ENCODE measurements around the gene LRP3.

LRP3 gene

DNA sequence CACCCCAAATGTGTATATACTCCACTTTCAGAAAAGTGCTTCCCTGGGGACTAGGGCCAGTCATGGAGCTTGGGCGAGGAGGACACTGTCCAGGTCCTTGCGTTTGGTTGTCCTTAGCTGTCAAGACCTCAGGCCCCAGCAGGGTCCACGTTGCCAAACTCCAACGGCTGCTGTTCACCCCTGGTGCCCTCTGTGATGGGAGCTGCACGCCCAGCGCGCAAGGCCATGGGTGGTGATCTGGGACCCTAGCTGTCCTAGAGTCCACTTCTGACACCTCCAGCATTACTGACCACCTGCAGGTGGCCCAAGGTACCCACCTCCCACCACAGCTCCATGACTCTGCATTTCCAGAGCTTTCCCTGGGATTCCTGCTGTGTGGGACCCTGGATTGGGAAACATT is 4.0 kb downstream of the LRP3 start:
- H3K4me3 ChIP-seq (ENCODE audit: low read depth, low read length) = no peak overlapping the region
- no peak for DNase-seq (ENCODE audit: low read depth)
- TF ChIP-seq, protein P1, sequence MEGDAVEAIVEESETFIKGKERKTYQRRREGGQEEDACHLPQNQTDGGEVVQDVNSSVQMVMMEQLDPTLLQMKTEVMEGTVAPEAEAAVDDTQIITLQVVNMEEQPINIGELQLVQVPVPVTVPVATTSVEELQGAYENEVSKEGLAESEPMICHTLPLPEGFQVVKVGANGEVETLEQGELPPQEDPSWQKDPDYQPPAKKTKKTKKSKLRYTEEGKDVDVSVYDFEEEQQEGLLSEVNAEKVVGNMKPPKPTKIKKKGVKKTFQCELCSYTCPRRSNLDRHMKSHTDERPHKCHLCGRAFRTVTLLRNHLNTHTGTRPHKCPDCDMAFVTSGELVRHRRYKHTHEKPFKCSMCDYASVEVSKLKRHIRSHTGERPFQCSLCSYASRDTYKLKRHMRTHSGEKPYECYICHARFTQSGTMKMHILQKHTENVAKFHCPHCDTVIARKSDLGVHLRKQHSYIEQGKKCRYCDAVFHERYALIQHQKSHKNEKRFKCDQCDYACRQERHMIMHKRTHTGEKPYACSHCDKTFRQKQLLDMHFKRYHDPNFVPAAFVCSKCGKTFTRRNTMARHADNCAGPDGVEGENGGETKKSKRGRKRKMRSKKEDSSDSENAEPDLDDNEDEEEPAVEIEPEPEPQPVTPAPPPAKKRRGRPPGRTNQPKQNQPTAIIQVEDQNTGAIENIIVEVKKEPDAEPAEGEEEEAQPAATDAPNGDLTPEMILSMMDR (IDR thresholded peaks at IDR 0.05; ENCODE audit: low read depth, low read length) = no peak

DNA sequence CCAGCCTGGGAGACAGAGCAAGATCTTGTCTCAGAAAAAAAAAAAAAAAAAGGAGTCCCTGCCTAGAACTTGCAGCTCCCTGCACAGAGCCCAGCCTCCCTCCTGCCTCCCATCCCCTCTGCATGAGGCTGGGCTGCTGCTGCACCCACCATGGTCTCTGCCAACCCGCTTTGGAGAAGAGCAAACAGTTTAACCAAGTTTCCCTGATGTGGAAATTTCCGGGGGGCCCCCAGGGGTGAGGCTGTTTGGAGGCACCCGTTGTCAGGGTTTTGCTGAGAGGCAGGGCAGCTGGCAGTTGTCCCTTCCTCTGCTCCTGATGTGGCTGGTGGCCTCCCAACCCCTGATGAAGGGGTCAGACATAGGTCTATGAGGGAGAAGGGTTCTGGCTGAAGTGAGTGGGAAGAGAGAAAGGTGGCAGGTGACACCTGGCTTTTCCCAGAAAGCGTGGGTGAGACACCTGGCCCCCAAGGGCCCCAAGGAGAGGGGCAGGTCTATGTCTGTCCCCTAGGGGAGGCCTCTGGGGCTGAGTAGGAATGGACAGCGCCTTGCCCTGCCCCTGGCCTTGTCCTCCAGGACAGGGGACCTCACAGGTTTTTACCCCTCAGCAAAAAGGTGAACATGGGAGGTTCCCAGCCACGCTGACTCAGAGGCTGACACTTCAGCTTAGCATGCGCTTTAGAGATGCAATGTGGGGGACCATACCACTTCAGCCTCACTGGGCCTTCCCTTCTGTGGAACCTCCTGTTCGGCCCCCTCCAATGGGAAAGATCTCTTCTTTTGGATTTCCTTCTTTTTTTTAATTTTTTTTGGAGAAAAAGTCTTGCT is 5.5 kb downstream of the LRP3 start:
- DNase-seq (ENCODE audit: low read depth) = peak; percentile 92

DNA sequence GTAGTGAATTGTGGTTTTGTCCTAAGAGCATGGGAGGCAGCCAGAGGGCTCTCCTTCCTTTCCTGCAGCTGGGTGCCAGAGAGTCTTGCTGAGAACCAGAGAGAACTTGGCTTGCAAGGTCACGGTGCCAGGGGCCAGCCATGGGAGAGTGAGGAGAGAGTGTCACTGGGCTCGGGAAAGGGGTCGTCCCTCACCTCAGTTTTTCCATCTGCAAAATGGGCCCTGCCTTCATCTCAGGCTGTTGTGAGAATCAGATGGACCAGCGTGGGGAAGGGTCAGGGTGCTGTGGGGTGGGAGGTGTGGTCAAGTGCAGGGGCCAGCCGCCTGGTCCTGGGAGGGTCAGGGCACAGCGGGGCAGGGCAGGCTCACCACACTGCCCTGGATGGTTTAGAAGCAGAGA is 7.3 kb downstream of the LRP3 start:
- TF ChIP-seq MYC (IDR thresholded peaks at IDR 0.05; ENCODE audit: low read depth, low read length) (no peak), POLR2A (IDR thresholded peaks at IDR 0.05; ENCODE audit: extremely low read depth, insufficient read length) (no peak)
- TF ChIP-seq, protein P1 (IDR thresholded peaks at IDR 0.05; ENCODE audit: low read depth, low read length) = no peak
- TF ChIP-seq, protein P2, sequence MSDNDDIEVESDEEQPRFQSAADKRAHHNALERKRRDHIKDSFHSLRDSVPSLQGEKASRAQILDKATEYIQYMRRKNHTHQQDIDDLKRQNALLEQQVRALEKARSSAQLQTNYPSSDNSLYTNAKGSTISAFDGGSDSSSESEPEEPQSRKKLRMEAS (IDR thresholded peaks at IDR 0.05; ENCODE audit: low read depth, low read length) = no peak
- no peak for DNase-seq (ENCODE audit: low read depth)
- no peak overlapping the region for H3K4me3 ChIP-seq (ENCODE audit: low read depth, low read length)

More for the DNA sequence above, 5.5 kb downstream of the LRP3 start:
- no peak overlapping the region for H3K4me3 ChIP-seq (ENCODE audit: low read depth, low read length)
- TF ChIP-seq MYC (IDR thresholded peaks at IDR 0.05; ENCODE audit: low read depth, low read length) = no peak
- TF ChIP-seq, protein P2 (IDR thresholded peaks at IDR 0.05; ENCODE audit: low read depth, low read length) = no peak

DNA sequence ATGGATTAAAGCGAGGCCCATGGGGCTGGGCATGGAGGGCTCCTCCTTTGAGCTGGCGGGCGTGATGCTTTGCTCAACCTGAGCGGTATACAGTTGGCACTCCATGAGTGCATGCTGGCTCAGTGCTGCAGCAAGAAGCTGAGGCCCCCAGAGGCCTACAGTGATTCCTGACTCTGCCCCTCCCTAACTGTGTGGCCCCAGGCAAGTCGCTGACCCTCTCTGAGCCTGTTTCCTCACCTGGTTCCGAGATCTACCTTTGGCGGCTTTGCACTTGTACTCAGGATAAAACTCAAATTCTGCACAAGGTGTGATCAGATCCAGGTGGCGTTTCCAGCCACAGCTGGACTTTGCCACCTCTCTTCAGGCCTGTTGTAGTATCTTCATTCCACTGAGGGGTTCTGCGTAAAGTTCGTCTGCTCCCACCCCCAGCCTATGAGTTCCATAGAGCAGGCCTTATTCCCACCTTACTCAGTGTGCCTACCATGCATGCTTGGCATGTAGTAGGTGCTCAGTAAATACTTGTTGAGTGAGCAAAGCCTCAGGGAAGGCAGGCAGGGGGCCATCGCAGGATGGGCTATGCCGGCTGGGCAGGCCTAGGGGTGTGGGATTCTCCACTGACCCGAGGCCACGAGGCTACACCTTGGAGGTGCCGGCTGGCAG is 7.9 kb downstream of the LRP3 start:
- DNase-seq (ENCODE audit: low read depth) = no peak
- TF ChIP-seq, protein P1 (IDR thresholded peaks at IDR 0.05; ENCODE audit: low read depth, low read length) = no peak
- TF ChIP-seq, protein P2 (IDR thresholded peaks at IDR 0.05; ENCODE audit: low read depth, low read length) = no peak
- no peak for TF ChIP-seq MYC (IDR thresholded peaks at IDR 0.05; ENCODE audit: low read depth, low read length)
- no peak for TF ChIP-seq POLR2A (IDR thresholded peaks at IDR 0.05; ENCODE audit: extremely low read depth, insufficient read length)
- H3K4me3 ChIP-seq (ENCODE audit: low read depth, low read length) = no peak overlapping the region

DNA sequence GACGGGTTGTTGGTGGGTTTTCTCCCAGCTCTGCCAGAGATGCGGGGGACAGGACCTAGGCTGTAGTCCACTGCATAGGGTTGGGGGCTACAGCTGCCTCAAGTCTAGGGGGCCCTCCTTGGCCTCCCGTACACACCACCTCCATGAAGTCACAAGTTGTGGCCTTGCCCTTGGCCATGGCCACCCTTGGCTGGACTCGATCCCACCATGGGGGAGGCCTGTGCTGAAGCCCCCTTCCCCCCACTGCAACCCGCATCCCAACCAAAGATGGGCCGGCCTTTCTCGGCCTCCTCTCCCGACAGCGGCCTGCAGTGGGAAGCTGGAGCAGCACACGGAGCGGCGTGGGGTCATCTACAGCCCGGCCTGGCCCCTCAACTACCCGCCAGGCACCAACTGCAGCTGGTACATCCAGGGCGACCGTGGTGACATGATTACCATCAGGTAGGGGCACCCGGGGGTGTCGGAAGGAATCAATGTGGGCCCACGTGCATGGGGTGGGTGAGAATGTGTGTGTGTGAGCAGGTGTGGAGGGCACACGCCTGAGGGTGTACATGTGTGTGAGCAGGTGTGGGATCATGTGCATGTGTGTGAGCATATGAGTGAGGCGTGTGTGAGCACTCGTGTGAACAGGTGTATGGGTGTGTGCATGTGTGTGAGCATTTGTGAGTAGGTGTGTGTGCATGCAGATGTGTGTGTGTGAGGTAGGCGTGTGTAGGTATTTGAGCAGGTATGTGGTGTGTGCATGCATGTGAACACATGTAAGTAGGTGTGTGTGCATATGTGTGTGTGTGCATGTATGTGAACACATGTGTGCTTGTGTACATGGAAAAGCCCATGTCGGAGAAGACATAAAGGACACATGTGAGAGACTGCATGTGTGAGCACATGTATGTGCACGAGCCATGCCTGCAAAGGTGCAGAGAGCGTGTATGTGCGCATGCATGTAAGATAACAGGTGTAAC is 8.7 kb downstream of the LRP3 start:
- TF ChIP-seq MYC (IDR thresholded peaks at IDR 0.05; ENCODE audit: low read depth, low read length) = no peak
- TF ChIP-seq POLR2A (IDR thresholded peaks at IDR 0.05; ENCODE audit: extremely low read depth, insufficient read length) = no peak
- TF ChIP-seq, protein P1 (IDR thresholded peaks at IDR 0.05; ENCODE audit: low read depth, low read length) = no peak
- TF ChIP-seq, protein P2 (IDR thresholded peaks at IDR 0.05; ENCODE audit: low read depth, low read length) = no peak
- no peak overlapping the region for H3K4me3 ChIP-seq (ENCODE audit: low read depth, low read length)
- DNase-seq (ENCODE audit: low read depth) = no peak
